ENCODE results near the gene WDR45B. TPM values are rescaled to one million over a fixed set of nuclear protein-coding genes. Genes with fewer than 3 reads are reported as not detected.
A peak's percentile ranks its signal among the peaks of the same experiment; 100 is the strongest.

The WDR45B gene
- total RNA-seq, 3 donors from 2014 or later, result 74.2 to 118 (median 83.9) TPM

DNA sequence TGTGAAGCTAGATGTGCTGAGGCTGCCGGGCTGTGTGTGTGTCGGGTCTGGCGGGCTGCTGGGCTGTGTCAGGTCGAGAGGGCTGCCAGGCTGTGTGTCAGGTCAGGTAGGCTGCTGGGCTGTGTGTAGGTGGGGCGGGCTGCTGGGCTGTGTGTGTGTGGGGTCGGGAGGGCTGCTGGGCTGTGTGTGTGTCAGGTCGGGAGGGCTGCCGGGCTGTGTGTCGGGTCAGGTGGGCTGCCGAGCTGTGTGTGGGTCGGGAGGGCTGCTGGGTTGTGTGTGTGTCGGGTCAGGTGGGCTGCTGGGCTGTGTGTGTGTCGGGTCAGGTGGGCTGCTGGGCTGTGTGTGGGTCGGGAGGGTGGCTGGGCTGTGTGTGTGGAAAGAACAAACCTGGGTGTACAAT is 8.6 kb downstream of the WDR45B start:
- intact Hi-C loops (cut with DNase I; ENCODE audit: low total_unique reads), result no loop called here
- Histone ChIP-seq H3K36me3 (no peaks in the 10 kb centered on the region), H3K4me1 (no peaks in the 10 kb centered on the region), H3K27ac (peak overlapping the region; percentile 56 to 91), H3K4me3 (no peak overlapping the region), H3K27me3 (no peaks in the 10 kb centered on the region), H3K9me3 (peaks cover 0 to 11% of the 10 kb centered on the region in 2 donors)
- DNase-seq (ENCODE audit: low spot score in 2 of 2), result no peak
- TF ChIP-seq POLR2AphosphoS5 (IDR thresholded peaks at IDR 0.05) (no peak), POLR2A (IDR thresholded peaks at IDR 0.05) (no peak)
- TF ChIP-seq, protein P1, sequence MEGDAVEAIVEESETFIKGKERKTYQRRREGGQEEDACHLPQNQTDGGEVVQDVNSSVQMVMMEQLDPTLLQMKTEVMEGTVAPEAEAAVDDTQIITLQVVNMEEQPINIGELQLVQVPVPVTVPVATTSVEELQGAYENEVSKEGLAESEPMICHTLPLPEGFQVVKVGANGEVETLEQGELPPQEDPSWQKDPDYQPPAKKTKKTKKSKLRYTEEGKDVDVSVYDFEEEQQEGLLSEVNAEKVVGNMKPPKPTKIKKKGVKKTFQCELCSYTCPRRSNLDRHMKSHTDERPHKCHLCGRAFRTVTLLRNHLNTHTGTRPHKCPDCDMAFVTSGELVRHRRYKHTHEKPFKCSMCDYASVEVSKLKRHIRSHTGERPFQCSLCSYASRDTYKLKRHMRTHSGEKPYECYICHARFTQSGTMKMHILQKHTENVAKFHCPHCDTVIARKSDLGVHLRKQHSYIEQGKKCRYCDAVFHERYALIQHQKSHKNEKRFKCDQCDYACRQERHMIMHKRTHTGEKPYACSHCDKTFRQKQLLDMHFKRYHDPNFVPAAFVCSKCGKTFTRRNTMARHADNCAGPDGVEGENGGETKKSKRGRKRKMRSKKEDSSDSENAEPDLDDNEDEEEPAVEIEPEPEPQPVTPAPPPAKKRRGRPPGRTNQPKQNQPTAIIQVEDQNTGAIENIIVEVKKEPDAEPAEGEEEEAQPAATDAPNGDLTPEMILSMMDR (IDR thresholded peaks at IDR 0.05), result no peak

DNA sequence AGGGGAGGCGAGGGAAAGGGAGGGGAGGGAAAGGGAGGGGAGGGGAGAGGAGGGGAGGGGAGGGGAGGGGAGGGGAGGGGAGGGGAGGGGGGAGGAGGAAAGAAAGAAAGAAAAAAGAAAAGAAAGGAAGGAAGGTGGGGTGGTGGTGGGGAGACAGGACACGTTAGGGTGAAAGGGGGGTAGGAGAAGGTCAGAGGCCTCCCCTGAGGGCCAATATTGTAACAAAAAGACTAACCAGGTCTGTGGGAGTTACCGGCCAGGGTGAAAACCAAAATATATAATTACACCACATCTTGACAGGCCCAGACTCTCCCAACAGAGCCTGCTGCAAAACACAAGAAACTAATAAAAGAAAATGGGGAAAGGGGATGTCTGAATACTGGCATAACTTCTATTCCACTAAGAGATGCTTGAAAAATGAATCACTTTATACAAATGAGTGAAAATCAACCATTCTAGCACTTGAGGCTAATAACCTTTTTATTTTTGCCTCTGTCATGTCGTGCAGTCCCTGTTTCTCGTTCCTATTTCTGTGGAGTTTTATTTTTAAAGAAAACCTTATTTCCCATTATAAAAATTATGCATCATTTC is 10.0 kb downstream of the WDR45B start:
- Histone ChIP-seq H3K27me3 (no peaks in the 10 kb centered on the region), H3K4me1 (no peaks in the 10 kb centered on the region), H3K4me3 (no peak overlapping the region), H3K36me3 (no peaks in the 10 kb centered on the region), H3K9me3 (peaks cover 0 to 11% of the 10 kb centered on the region in 2 donors), H3K27ac (peak overlapping the region; percentile 14 to 91)
- no peak for DNase-seq (ENCODE audit: low spot score in 2 of 2)
- intact Hi-C loops (cut with DNase I; ENCODE audit: low total_unique reads), result no loop called here
- TF ChIP-seq POLR2A (IDR thresholded peaks at IDR 0.05) (no peak), POLR2AphosphoS5 (IDR thresholded peaks at IDR 0.05) (no peak)
- TF ChIP-seq, protein P1 (IDR thresholded peaks at IDR 0.05), result no peak

DNA sequence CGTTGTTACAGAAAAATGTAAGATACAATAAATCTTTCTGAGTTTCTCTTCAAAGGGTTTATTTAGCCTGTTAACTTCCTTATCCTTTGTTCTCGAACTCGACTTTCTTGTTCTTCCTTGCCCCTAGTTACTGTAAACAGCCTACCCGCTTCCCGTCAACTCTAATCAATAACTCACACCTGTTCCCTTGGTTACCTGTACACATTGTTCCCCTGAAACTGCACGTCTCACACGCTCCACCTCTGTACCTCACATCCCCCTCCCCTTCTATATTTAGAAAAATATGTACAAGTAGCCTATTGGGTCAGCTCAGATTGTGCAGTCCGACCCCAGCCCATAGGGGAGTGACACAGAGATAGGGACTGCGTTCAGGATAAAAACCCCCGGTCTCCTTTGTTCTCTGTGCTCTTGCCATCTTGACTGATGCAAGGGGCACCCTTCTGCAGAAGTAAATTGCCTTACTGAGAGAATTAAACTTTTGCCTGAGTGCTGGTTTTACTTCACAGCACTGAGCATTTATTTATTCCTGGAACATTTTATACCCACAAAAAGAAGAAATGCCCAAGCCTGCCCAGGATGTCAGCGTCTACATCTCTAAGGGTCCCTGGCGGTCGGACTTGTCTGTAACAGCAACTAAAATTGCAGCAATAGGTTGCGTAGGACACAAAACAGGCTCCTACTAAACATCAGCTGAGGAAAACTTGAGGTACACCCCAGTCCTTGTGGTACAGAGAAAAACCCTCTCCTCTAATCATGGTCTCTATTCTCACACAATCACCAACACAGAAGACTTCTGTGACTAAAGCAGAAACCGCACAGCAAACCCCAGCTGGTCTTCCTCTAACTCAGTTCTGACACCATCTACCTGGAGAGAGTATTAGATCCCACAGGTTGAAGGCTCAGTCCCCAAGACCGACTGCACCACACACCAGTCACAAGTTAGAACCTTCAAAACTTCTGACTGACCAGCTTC is 11.3 kb downstream of the WDR45B start:
- intact Hi-C loops (cut with DNase I; ENCODE audit: low total_unique reads), result no loop called here
- H3K27ac ChIP-seq, result peak overlapping the region; percentile 88 to 91
- H3K27me3 ChIP-seq, result no peaks in the 10 kb centered on the region
- DNase-seq (ENCODE audit: low spot score in 2 of 2), result peak in 1 of 2 donors; percentile 63
- H3K36me3 ChIP-seq, result no peaks in the 10 kb centered on the region
- no peaks in the 10 kb centered on the region for H3K4me1 ChIP-seq
- TF ChIP-seq, protein P1 (IDR thresholded peaks at IDR 0.05), result no peak
- TF ChIP-seq POLR2AphosphoS5 (IDR thresholded peaks at IDR 0.05), result peak in 1 of 3 donors; percentile 19
- peaks cover 0 to 11% of the 10 kb centered on the region in 2 donors for H3K9me3 ChIP-seq
- H3K4me3 ChIP-seq, result peak overlapping the region in 1 of 3 donors; percentile 27

DNA sequence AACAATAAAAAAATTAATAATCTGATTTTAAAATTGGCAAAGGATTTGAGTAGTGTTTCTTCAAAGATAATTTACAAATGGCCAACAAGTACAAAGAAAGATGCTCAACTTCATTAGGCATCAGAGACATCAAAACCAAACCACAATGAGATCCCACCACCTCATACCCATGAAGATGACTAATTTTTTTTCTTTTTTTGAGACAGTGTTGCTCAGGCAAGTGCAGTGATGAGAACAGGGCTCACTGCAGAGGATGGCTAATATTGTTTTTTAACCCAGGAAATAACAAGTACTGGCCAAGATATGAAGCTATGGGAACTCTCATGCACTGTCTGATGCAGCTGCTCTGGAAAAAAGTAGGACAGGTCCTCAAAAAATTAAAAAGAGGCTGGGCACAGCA is 14.9 kb downstream of the WDR45B start:
- Histone ChIP-seq H3K27ac (peak overlapping the region in 1 of 2 donors; percentile 40), H3K36me3 (no peaks in the 10 kb centered on the region), H3K4me1 (no peaks in the 10 kb centered on the region), H3K4me3 (no peak overlapping the region), H3K9me3 (peaks cover 0 to 11% of the 10 kb centered on the region in 2 donors), H3K27me3 (no peaks in the 10 kb centered on the region)
- no peak for DNase-seq (ENCODE audit: low spot score in 2 of 2)
- intact Hi-C loops (cut with DNase I; ENCODE audit: low total_unique reads), result no loop called here
- TF ChIP-seq POLR2A (IDR thresholded peaks at IDR 0.05), result no peak

DNA sequence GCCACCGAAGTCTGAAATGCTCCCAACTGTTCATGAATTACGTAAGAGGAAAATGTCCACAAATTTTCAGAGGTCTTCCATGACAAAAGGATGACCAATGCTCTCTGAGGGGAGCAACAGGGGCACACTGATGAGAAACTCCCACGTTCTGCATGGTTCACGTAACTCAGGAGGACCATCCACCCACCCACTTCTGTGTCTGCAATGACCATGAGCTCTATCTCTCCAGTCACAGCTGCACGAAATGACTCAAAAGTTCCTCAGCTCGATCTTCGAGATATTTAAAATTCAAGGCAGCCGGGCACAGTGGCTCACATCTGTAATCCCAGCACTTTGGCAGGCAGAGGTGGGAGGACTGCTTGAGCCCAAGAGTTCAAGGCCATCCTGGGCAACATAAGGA is 15.8 kb downstream of the WDR45B start:
- no peaks in the 10 kb centered on the region for H3K36me3 ChIP-seq

DNA sequence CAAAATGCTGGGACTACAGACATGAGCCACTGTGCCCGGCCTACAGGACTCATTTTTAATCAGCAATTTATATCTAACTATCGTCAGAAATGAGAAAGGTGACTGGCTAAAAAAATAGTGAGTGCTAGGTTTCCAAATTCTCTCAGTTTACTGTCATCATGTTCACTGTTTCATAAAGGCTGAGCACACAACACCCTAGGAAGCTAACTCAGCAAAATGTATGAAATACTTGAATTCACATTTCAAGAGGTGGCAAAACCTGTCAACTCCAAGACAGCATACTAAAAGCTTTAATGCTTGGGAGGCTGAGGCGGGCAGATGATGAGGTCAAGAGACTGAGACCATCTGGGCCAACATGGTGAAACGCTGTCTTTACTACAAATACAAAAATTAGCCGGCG is 16.7 kb downstream of the WDR45B start:
- intact Hi-C loops (cut with DNase I; ENCODE audit: low total_unique reads), result no loop called here
- Histone ChIP-seq H3K27ac (peak overlapping the region in 1 of 2 donors; percentile 42), H3K36me3 (no peaks in the 10 kb centered on the region), H3K9me3 (no peaks in the 10 kb centered on the region), H3K4me1 (no peaks in the 10 kb centered on the region), H3K27me3 (no peaks in the 10 kb centered on the region), H3K4me3 (no peak overlapping the region)
- DNase-seq (ENCODE audit: low spot score in 2 of 2), result no peak
- TF ChIP-seq POLR2A (IDR thresholded peaks at IDR 0.05), result no peak
- no peak for TF ChIP-seq POLR2AphosphoS5 (IDR thresholded peaks at IDR 0.05)
- TF ChIP-seq, protein P1 (IDR thresholded peaks at IDR 0.05), result no peak

More for the DNA sequence above, 15.8 kb downstream of the WDR45B start:
- Histone ChIP-seq H3K4me3 (no peak overlapping the region), H3K9me3 (peaks cover 0 to 9% of the 10 kb centered on the region in 2 donors), H3K27me3 (no peaks in the 10 kb centered on the region), H3K27ac (peak overlapping the region in 1 of 2 donors; percentile 42), H3K4me1 (no peaks in the 10 kb centered on the region)
- DNase-seq (ENCODE audit: low spot score in 2 of 2), result no peak
- TF ChIP-seq POLR2AphosphoS5 (IDR thresholded peaks at IDR 0.05), result no peak
- intact Hi-C loops (cut with DNase I; ENCODE audit: low total_unique reads), result no loop called here

Measured in breast epithelium (tissue), 4 donors.